ENCODE results near the gene CAPN1. TPM values are rescaled to one million over a fixed set of nuclear protein-coding genes. Genes with fewer than 3 reads are reported as not detected.

The CAPN1 gene
- total and polyA plus RNA-seq, 2 donors from 2014 or later, result 92.5 to 328 TPM

DNA sequence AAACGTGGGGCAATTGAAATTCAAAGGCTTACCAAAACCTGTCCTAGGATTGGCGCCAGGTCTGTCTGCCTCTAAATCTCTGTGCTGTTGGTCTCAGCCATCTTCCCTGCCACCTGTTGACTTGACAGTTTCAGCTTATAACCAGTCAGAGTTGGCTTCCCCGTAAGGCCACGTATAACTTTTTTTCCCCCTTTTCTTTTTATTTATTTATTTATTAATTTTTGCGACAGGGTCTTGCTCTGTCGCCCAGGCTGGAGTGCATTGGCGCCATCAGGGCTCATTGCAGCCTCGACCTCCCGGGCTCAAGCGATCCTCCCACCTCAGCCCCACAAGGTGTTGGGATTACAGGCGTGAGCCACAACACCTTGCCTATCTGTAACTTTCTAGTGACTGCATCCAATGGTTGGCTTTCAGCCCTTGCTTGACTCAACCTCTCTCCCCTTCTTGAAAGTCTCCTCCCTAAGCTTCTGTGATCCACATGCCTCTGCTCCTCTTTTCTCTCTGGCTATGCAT lies 46.0 kb upstream of the CAPN1 start:
- Histone ChIP-seq H3K36me3 (ENCODE audit: control insufficient read depth in 2 of 3, insufficient read depth in 3 of 3, low read length in 3 of 3) (peaks cover 0 to 18% (median 8%) of the 10 kb centered on the region in 3 donors), H3K27me3 (ENCODE audit: control insufficient read depth, insufficient read depth, low read length) (no peaks in the 10 kb centered on the region), H3K4me1 (ENCODE audit: control insufficient read depth in 2 of 3, insufficient read depth in 2 of 3, low read depth in 1 of 3, low read length in 3 of 3) (peaks cover 3 to 22% (median 15%) of the 10 kb centered on the region in 3 donors), H3K9ac (ENCODE audit: low read length in 3 of 3) (peak overlapping the region; percentile 57 to 86 (median 67)), H3K9me3 (ENCODE audit: control insufficient read depth in 2 of 3, insufficient read depth in 1 of 3, low read length in 3 of 3) (no peaks in the 10 kb centered on the region), H3K4me3 (ENCODE audit: low read length in 3 of 3) (peak overlapping the region; percentile 85 to 94 (median 92)), H3K27ac (ENCODE audit: low read depth in 2 of 2, low read length in 2 of 2) (peak overlapping the region; percentile 99)
- peak in 1 of 5 donors; percentile 57 for DNase-seq
- intact Hi-C loops (cut with DNase I), result no loop called here
- FAIRE-seq, result no peak
- TF ChIP-seq, protein P1, sequence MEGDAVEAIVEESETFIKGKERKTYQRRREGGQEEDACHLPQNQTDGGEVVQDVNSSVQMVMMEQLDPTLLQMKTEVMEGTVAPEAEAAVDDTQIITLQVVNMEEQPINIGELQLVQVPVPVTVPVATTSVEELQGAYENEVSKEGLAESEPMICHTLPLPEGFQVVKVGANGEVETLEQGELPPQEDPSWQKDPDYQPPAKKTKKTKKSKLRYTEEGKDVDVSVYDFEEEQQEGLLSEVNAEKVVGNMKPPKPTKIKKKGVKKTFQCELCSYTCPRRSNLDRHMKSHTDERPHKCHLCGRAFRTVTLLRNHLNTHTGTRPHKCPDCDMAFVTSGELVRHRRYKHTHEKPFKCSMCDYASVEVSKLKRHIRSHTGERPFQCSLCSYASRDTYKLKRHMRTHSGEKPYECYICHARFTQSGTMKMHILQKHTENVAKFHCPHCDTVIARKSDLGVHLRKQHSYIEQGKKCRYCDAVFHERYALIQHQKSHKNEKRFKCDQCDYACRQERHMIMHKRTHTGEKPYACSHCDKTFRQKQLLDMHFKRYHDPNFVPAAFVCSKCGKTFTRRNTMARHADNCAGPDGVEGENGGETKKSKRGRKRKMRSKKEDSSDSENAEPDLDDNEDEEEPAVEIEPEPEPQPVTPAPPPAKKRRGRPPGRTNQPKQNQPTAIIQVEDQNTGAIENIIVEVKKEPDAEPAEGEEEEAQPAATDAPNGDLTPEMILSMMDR (IDR thresholded peaks at IDR 0.05; ENCODE audit: borderline replicate concordance, extremely low read depth, insufficient read depth), result no peak

DNA sequence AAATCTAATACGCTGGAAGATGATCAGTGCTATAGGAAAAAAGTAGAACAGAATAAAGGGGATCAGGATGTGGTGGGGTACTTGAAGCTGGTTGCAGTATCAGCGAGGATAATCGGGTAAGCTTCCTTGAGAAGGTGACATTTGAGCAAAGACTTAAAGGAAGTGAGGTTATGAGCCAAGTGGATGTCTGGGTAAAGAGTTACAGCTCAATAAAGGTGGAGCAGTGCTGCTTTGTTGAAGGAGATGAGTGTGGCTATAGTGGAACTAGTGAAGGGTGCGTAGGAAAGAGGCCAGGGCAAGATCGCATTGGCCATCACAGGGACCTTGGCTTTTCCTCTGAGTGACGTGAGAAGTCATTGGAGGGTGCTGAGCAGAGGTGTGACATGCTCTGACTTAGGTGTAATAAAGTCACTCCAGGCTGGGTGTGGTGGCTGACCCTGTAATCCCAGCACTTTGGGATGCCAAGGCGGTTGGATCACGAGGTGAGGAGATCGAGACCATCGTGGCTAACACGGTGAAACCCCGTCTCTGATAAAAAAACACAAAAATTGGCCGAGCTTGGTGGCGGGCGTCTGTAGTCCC lies 45.1 kb upstream of the CAPN1 start:
- intact Hi-C loops (cut with DNase I), result no loop called here
- peaks cover 3 to 19% (median 15%) of the 10 kb centered on the region in 3 donors for H3K4me1 ChIP-seq (ENCODE audit: control insufficient read depth in 2 of 3, insufficient read depth in 2 of 3, low read depth in 1 of 3, low read length in 3 of 3)
- H3K27me3 ChIP-seq (ENCODE audit: control insufficient read depth, insufficient read depth, low read length), result no peaks in the 10 kb centered on the region
- no peaks in the 10 kb centered on the region for H3K9me3 ChIP-seq (ENCODE audit: control insufficient read depth in 2 of 3, insufficient read depth in 1 of 3, low read length in 3 of 3)
- peak overlapping the region in 1 of 3 donors; percentile 1 for H3K9ac ChIP-seq (ENCODE audit: low read length in 3 of 3)
- peak in 1 of 5 donors; percentile 4 for DNase-seq
- TF ChIP-seq, protein P1 (IDR thresholded peaks at IDR 0.05; ENCODE audit: borderline replicate concordance, extremely low read depth, insufficient read depth), result no peak
- FAIRE-seq, result no peak
- H3K36me3 ChIP-seq (ENCODE audit: control insufficient read depth in 2 of 3, insufficient read depth in 3 of 3, low read length in 3 of 3), result peaks cover 0 to 9% (median 0%) of the 10 kb centered on the region in 3 donors
- no peak overlapping the region for H3K4me3 ChIP-seq (ENCODE audit: low read length in 3 of 3)
- peak overlapping the region; percentile 0 to 18 for H3K27ac ChIP-seq (ENCODE audit: low read depth in 2 of 2, low read length in 2 of 2)

DNA sequence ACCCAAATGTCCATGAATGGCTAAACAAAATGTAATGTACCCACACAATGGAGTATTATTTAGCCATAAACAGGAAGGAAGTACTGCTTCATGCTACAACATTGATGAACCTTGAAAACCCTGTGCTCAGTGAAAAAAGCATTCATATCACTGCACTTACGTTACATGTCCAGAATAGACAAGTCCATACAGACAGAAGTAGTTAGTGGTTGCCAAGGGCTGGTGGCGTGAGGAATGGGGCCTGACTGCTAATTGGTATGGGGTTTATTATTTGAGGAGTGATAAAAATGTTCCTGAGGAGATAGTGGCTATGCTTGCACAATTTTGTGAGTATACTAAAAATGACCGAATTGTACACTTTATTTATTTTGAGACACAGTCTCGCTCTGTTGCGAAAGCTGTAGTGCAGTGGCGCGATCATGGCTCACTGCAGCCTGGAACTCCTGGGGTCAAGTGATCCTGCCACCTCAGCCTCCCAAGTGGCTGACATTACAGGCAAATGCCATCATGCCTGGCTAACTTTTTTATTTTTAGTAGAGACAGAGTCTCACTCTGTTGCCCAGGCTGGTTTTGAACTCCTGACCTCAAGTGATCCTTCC lies 39.7 kb upstream of the CAPN1 start:
- intact Hi-C loops (cut with DNase I), result no loop called here
- Histone ChIP-seq H3K36me3 (ENCODE audit: control insufficient read depth in 2 of 3, insufficient read depth in 3 of 3, low read length in 3 of 3) (no peaks in the 10 kb centered on the region), H3K27ac (ENCODE audit: low read depth in 2 of 2, low read length in 2 of 2) (no peak overlapping the region), H3K9ac (ENCODE audit: low read length in 3 of 3) (no peak overlapping the region), H3K4me3 (ENCODE audit: low read length in 3 of 3) (no peak overlapping the region), H3K9me3 (ENCODE audit: control insufficient read depth in 2 of 3, insufficient read depth in 1 of 3, low read length in 3 of 3) (no peaks in the 10 kb centered on the region), H3K27me3 (ENCODE audit: control insufficient read depth, insufficient read depth, low read length) (no peaks in the 10 kb centered on the region), H3K4me1 (ENCODE audit: control insufficient read depth in 2 of 3, insufficient read depth in 2 of 3, low read depth in 1 of 3, low read length in 3 of 3) (peaks cover 0 to 5% (median 2%) of the 10 kb centered on the region in 3 donors)
- TF ChIP-seq, protein P1 (IDR thresholded peaks at IDR 0.05; ENCODE audit: borderline replicate concordance, extremely low read depth, insufficient read depth), result no peak
- DNase-seq (no peak), FAIRE-seq (no peak)

Measured in kidney (tissue), 14 donors.